A549 (cell line): Measurements from ENCODE around the gene GRHL1.

ENCODE experiments used
- ATOH8 ChIP-seq: fragments of 250-450 bp; sonication (Bioruptor Pico); IDR thresholded peaks from 2 replicates; pipeline ENCODE4 v1.5.0; 2020; ENCODE audit warnings: low read depth, mild to moderate bottlenecking, moderate library complexity
- CTCF ChIP-seq: fragments of >200 bp; sonication (Bioruptor Twin); formaldehyde crosslinking; IDR thresholded peaks from 3 replicates; pipeline ENCODE4 v1.5.1; 2016
- MYC ChIP-seq: IDR thresholded peaks from 2 replicates; pipeline ENCODE4 v1.6.1; 2012; ENCODE audit warnings: mild to moderate bottlenecking, inconsistent platforms, low read length, improper control_type of control experiment, borderline replicate concordance
- POLR2A ChIP-seq: IDR thresholded peaks from 2 replicates; pipeline ENCODE4 v1.6.1; 2012; ENCODE audit warnings: mild to moderate bottlenecking, low read length
- TP53 ChIP-seq: fragments of 250-450 bp; sonication (Bioruptor Pico); IDR thresholded peaks from 2 replicates; pipeline ENCODE4 v1.5.0; 2021; ENCODE audit warnings: mild to moderate bottlenecking, moderate library complexity
- TF ChIP-seq, protein P1 (sequence below): IDR thresholded peaks from 2 replicates; pipeline ENCODE4 v1.6.1; 2012

- TF ChIP-seq TP53 (CRISPR knock-in tag) = no peak
- TF ChIP-seq CTCF = no peak
- TF ChIP-seq ATOH8 (CRISPR knock-in tag) = no peak
- TF ChIP-seq, protein P1, sequence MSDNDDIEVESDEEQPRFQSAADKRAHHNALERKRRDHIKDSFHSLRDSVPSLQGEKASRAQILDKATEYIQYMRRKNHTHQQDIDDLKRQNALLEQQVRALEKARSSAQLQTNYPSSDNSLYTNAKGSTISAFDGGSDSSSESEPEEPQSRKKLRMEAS = no peak
- no peak for TF ChIP-seq MYC
- TF ChIP-seq POLR2A = no peak
Observed at GRCh38 chr2:9975328-9975727, 23.8 kb downstream of the GRHL1 start.
